HG03469 (cell line): ENCODE measurements around the gene WDR64.
A peak's percentile ranks its signal among the peaks of the same experiment; 100 is the strongest.

Experiments used
- ATAC-seq: cut with Tn5 transposase; IDR thresholded peaks from one replicate; pipeline ENCODE4 v1.9.1; 2021; ENCODE audit warnings: mild to moderate bottlenecking, moderate library complexity, moderate number of reproducible peaks; ENCODE audit not compliant: unreplicated experiment

WDR64 gene

GRCh38 chr1:241630899-241631298, 21.2 kb upstream of the WDR64 start:
- no peak for ATAC-seq

GRCh38 chr1:241631674-241632073, 20.4 kb upstream of the WDR64 start:
- no peak for ATAC-seq

- ATAC-seq: no peak
These were observed 19.1 kb upstream of the WDR64 start for GRCh38 chr1:241632987-241633386.

GRCh38 chr1:241635556-241636152, 16.4 kb upstream of the WDR64 start:
- ATAC-seq: no peak

GRCh38 chr1:241636291-241636690, 15.8 kb upstream of the WDR64 start:
- no peak for ATAC-seq

GRCh38 chr1:241637046-241637590, 15.0 kb upstream of the WDR64 start:
- no peak for ATAC-seq

- ATAC-seq: no peak
These were observed 14.5 kb upstream of the WDR64 start for GRCh38 chr1:241637604-241638003.

- no peak for ATAC-seq
These were observed 13.9 kb upstream of the WDR64 start for GRCh38 chr1:241638099-241638682.

- ATAC-seq: no peak
These were observed 13.0 kb upstream of the WDR64 start for GRCh38 chr1:241638909-241639622.

GRCh38 chr1:241639623-241640148, 12.4 kb upstream of the WDR64 start:
- peak; percentile 23 for ATAC-seq

GRCh38 chr1:241640149-241640866, 11.8 kb upstream of the WDR64 start, which contains the start of the genes CHML and OPN3:
CHML (minus strand) TSS chr1:241640369; CDS start chr1:241635766, 4,603 bp downstream.
OPN3 (minus strand) TSS chr1:241640369; CDS start chr1:241640254, 115 bp downstream.
- ATAC-seq: peak; percentile 71

GRCh38 chr1:241640867-241641622, 11.0 kb upstream of the WDR64 start:
- ATAC-seq: no peak

- ATAC-seq: no peak
These were observed 10.1 kb upstream of the WDR64 start for GRCh38 chr1:241641773-241642592.

GRCh38 chr1:241642593-241642944, 9.5 kb upstream of the WDR64 start:
- no peak for ATAC-seq

GRCh38 chr1:241644259-241644658, 7.8 kb upstream of the WDR64 start:
- ATAC-seq: no peak

- ATAC-seq: no peak
These were observed 6.9 kb upstream of the WDR64 start for GRCh38 chr1:241645199-241645598.

GRCh38 chr1:241646201-241646600, 5.9 kb upstream of the WDR64 start:
- ATAC-seq: no peak

GRCh38 chr1:241647658-241648057, 4.4 kb upstream of the WDR64 start:
- ATAC-seq: no peak

- ATAC-seq: no peak
These were observed 3.9 kb upstream of the WDR64 start for GRCh38 chr1:241648159-241648558.
